BE2C (cell line): ENCODE measurements around the gene TRIML1.

Source experiments
- DNase-seq: peaks from one replicate; pipeline ENCODE4 v3.0.0-alpha.2; 2020
- H3K27me3 ChIP-seq: fragments of 250-450 bp; sonication (Bioruptor Pico); 2 replicates; pipeline ENCODE4 v1.5.1; 2020; ENCODE audit warnings: mild to moderate bottlenecking
- H3K36me3 ChIP-seq: fragments of 250-450 bp; sonication (Bioruptor Pico); 2 replicates; pipeline ENCODE4 v1.5.1; 2020; ENCODE audit warnings: mild to moderate bottlenecking
- H3K4me1 ChIP-seq: fragments of 250-450 bp; sonication (Bioruptor Pico); 2 replicates; pipeline ENCODE4 v1.5.1; 2020
- H3K4me3 ChIP-seq: 2 replicates; pipeline ENCODE4 v1.5.1; 2011; ENCODE audit warnings: low read depth, low read length
- H3K9me3 ChIP-seq: fragments of 250-450 bp; sonication (Bioruptor Pico); 2 replicates; pipeline ENCODE4 v1.5.1; 2020
- TF ChIP-seq, protein P1 (sequence below): IDR thresholded peaks from 2 replicates; pipeline ENCODE4 v1.5.1; 2012; ENCODE audit warnings: mild to moderate bottlenecking, low read depth, low read length

Gene TRIML1

DNA sequence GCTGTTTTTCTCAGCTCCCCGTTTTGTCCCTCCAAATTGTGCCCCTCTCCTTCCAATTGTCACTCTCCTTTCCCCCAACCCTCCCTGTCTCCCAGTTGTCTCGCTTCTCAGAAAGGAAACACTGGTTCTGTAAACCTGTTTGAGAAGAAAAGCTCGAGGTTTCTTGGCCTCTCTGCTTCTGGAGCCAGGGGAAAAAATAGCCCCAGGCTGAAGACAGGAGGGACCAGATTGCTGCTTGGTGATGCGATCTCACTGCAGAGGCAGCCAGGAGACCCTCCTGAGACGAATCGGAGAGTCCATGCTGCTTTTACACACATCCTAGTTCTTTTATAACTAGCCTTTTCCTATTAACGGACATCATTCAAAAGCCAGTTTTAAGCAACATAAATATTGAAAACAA, 21.2 kb downstream of the TRIML1 start:
- TF ChIP-seq, protein P1, sequence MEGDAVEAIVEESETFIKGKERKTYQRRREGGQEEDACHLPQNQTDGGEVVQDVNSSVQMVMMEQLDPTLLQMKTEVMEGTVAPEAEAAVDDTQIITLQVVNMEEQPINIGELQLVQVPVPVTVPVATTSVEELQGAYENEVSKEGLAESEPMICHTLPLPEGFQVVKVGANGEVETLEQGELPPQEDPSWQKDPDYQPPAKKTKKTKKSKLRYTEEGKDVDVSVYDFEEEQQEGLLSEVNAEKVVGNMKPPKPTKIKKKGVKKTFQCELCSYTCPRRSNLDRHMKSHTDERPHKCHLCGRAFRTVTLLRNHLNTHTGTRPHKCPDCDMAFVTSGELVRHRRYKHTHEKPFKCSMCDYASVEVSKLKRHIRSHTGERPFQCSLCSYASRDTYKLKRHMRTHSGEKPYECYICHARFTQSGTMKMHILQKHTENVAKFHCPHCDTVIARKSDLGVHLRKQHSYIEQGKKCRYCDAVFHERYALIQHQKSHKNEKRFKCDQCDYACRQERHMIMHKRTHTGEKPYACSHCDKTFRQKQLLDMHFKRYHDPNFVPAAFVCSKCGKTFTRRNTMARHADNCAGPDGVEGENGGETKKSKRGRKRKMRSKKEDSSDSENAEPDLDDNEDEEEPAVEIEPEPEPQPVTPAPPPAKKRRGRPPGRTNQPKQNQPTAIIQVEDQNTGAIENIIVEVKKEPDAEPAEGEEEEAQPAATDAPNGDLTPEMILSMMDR, result no peak
- H3K36me3 ChIP-seq, result no peaks in the 10 kb centered on the region

DNA sequence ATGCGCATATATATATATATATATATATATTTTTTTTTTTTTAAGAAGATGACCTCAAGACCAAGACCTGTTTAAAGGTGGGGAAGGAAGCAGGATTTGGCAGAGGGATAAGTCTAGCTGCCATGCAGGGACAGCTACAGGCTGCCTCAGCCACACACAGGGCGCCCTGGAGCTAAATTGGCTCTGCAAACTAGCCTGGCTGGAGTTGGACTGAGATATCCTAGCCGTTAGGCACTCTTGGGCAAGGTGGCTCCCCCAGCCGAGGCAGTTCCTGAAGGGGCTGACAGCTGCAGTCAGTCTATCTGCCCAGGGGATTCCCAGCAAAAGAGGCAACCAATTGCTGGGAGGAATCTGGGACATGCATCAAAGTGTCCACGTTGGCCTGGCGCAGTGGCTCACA, 21.9 kb downstream of the TRIML1 start:
- Histone ChIP-seq H3K4me1 (no peaks in the 10 kb centered on the region), H3K4me3 (no peak overlapping the region), H3K36me3 (no peaks in the 10 kb centered on the region), H3K9me3 (no peaks in the 10 kb centered on the region), H3K27me3 (no peaks in the 10 kb centered on the region)
- TF ChIP-seq, protein P1, result no peak
- no peak for DNase-seq

More for the DNA sequence above, 21.2 kb downstream of the TRIML1 start:
- H3K4me1 ChIP-seq, result no peaks in the 10 kb centered on the region
- no peaks in the 10 kb centered on the region for H3K9me3 ChIP-seq
- DNase-seq, result no peak
- H3K27me3 ChIP-seq, result no peaks in the 10 kb centered on the region
- H3K4me3 ChIP-seq, result no peak overlapping the region

DNA sequence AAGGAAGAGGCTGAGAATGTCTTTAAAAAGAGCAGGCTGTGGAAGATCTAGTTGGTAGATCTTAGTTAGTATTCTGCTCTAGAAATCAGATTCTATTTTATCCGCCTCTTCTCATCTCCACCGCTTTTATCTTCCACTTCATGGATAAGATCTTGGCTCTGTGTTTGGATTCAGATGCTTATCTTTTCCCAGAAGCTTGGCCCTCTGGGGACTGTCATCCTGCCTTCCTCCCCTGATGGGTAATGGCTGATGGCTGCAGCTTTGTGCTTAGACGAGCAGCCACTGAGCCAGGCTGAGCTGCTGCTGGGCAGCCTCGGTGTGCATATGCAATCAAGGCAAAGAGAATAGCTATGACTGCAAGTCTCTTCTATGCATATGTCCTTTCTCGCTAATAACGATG, 23.5 kb downstream of the TRIML1 start:
- DNase-seq, result no peak
- Histone ChIP-seq H3K4me1 (no peaks in the 10 kb centered on the region), H3K9me3 (no peaks in the 10 kb centered on the region), H3K36me3 (no peaks in the 10 kb centered on the region), H3K4me3 (no peak overlapping the region), H3K27me3 (no peaks in the 10 kb centered on the region)
- TF ChIP-seq, protein P1, result no peak

DNA sequence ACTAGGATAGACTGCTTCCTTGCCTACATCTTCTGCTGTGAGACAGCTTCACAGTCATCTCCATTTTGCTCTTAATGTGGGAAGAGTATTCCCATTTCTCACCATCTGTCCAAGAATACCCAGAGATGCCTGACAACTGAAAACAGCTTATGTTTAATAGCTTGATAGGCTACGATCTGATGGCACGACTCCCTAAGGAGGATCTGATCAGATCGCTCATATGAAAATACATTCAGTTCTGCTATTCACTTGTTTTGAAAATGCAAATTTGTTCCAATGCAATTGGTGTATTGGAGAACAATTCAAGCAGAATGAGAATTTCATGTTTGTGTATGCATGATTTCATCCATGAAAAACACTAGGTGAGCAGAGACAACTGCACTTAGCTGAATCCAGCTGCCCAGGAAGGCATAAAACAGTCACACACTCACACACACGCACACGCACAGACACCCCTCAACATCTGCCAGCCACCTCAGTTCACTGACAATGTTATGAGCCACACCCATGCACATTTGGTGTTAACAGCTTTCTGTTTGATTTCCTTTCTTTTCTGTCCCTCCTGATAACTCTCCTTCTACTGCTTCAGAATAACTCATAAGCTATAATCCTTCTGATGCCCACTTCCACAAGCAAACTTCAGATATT, 29.6 kb downstream of the TRIML1 start:
- TF ChIP-seq, protein P1, result no peak
- no peaks in the 10 kb centered on the region for H3K4me1 ChIP-seq
- no peaks in the 10 kb centered on the region for H3K9me3 ChIP-seq
- H3K27me3 ChIP-seq, result no peaks in the 10 kb centered on the region
- no peaks in the 10 kb centered on the region for H3K36me3 ChIP-seq
- H3K4me3 ChIP-seq, result no peak overlapping the region
- no peak for DNase-seq

DNA sequence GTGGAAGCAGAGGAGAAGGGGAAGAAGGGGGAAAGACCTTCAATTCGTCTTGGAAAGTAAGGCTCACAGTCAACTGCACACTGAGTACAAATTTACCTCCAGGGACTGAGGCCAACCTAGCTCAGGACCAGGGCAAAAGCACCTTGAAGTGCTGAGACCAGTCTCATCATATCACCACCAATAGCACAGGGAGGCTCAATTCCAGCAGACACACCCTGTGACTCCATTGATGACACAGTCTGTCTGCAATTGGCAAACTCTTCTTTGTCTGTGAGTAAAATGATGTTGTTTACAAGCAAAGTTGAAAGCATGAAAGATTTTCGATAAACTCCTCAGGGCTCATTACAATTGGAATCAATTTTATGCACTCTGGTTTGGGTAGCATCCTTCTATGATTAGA, 32.3 kb downstream of the TRIML1 start:
- TF ChIP-seq, protein P1, result no peak
- Histone ChIP-seq H3K36me3 (no peaks in the 10 kb centered on the region), H3K9me3 (no peaks in the 10 kb centered on the region; the same call in 1 of the 2 replicates), H3K27me3 (no peaks in the 10 kb centered on the region), H3K4me3 (no peak overlapping the region), H3K4me1 (no peaks in the 10 kb centered on the region)
- DNase-seq, result no peak

DNA sequence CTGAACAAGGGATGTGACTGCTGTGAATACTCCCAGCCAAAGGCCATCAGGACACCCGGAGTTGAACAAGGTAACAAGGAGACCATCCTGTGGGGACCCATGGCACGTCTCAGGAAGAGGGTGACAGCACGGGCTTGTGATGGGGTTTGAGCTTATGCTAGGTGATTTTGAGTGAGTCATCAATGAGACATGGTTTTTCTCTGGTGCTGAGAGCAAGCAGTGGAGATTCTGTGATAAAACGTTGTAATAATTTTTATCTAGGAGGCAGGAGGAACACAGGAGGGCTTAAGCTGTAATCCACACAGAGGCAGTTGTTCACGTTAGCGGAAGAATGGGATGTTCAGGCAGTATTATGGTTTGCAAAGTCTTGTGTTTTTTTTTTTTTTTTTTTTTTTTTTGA, 36.0 kb downstream of the TRIML1 start:
- Histone ChIP-seq H3K27me3 (no peaks in the 10 kb centered on the region), H3K9me3 (no peaks in the 10 kb centered on the region; the same call in 1 of the 2 replicates), H3K4me1 (no peaks in the 10 kb centered on the region), H3K36me3 (no peaks in the 10 kb centered on the region), H3K4me3 (no peak overlapping the region)
- TF ChIP-seq, protein P1, result no peak
- DNase-seq, result no peak
